GM19452 (cell line): Measurements from ENCODE around the gene PLEKHA8.
"Not testable (repeated sequence)": the region's sequence is repeated elsewhere in the genome, so short reads cannot be mapped to it uniquely, and the experiment has no call there.

Experiments
- ATAC-seq: cut with Tn5 transposase; IDR thresholded peaks from one replicate; pipeline ENCODE4 v1.9.1; 2021; ENCODE audit not compliant: unreplicated experiment

PLEKHA8 gene

GRCh38 chr7:30023524-30023923 is 4.7 kb upstream of the PLEKHA8 start:
- no peak for ATAC-seq

- ATAC-seq, result peak; percentile 75
These were observed 1.8 kb upstream of the PLEKHA8 start, which contains the start of gene FKBP14 for GRCh38 chr7:30026229-30027064. FKBP14 (minus strand) TSS chr7:30026702; CDS start chr7:30026508, 194 bp downstream.

- peak; percentile 22 for ATAC-seq
These were observed 1.2 kb upstream of the PLEKHA8 start for GRCh38 chr7:30027065-30027456.

- ATAC-seq, result peak; percentile 1
These were observed 434 bp upstream of the PLEKHA8 start for GRCh38 chr7:30027740-30028215.

GRCh38 chr7:30028749-30029635 is 780 bp downstream of the PLEKHA8 start:
- peak; percentile 16 for ATAC-seq

GRCh38 chr7:30029696-30030095 is 1.5 kb downstream of the PLEKHA8 start:
- no peak for ATAC-seq

GRCh38 chr7:30032310-30033125 is 4.3 kb downstream of the PLEKHA8 start:
- no peak for ATAC-seq

GRCh38 chr7:30034501-30034900 is 6.3 kb downstream of the PLEKHA8 start:
- ATAC-seq, result no peak

- ATAC-seq, result no peak
These were observed 8.0 kb downstream of the PLEKHA8 start for GRCh38 chr7:30036220-30036619.

GRCh38 chr7:30038196-30038980 is 10.2 kb downstream of the PLEKHA8 start:
- no peak for ATAC-seq

GRCh38 chr7:30040938-30041337 is 12.7 kb downstream of the PLEKHA8 start:
- ATAC-seq, result no peak

- no peak for ATAC-seq
These were observed 13.5 kb downstream of the PLEKHA8 start for GRCh38 chr7:30041526-30042269.

GRCh38 chr7:30046127-30046770 is 18.0 kb downstream of the PLEKHA8 start:
- ATAC-seq, result no peak

- ATAC-seq, result no peak
These were observed 18.9 kb downstream of the PLEKHA8 start for GRCh38 chr7:30047124-30047523.

- ATAC-seq, result no peak
These were observed 20.4 kb downstream of the PLEKHA8 start for GRCh38 chr7:30048582-30048981.

GRCh38 chr7:30049173-30049572 is 21.0 kb downstream of the PLEKHA8 start:
- no peak for ATAC-seq

GRCh38 chr7:30053068-30053467 is 24.9 kb downstream of the PLEKHA8 start:
- ATAC-seq, result no peak

- no peak for ATAC-seq
These were observed 29.5 kb downstream of the PLEKHA8 start for GRCh38 chr7:30057741-30058140.

- ATAC-seq, result not testable (repeated sequence)
These were observed 33.6 kb downstream of the PLEKHA8 start for GRCh38 chr7:30061786-30062185.
